ENCODE data around the gene KSR2.

The KSR2 gene

DNA sequence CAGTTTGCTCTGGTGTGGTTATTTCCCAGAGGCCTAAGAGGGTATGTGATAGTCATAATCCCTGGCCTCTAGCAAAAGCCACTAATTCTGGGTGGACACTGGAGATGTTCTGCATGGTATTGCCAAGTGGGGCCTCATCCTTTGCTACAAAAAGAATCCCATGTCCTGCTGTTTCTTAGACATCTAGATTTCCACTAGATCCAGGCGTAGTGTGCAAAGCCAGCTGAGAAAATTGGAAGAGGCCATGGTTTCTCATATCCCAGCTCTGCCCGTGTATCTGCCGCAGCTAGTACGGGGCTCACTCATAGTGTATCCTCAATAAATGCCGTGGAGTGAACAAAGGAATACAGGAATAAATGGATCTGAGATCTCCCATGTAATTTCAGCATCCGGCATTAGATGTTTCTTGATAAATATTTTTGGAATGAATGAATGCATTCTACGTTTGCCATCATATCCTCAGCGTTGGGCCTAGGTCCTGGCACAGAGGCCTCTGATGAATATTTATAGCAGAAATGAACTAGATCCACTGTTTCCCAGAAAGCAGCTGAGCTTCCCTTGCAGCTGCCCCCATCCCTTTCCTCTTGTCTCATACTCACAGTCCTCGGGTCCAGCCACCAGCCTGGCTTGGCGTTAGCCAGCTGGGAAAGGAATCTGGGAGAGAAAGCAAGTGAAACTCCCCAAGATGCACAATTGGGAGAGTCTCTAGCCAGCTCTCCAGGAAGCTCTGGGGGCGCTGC is 531.1 kb downstream of the KSR2 start:
- no peak for DNase-seq

DNA sequence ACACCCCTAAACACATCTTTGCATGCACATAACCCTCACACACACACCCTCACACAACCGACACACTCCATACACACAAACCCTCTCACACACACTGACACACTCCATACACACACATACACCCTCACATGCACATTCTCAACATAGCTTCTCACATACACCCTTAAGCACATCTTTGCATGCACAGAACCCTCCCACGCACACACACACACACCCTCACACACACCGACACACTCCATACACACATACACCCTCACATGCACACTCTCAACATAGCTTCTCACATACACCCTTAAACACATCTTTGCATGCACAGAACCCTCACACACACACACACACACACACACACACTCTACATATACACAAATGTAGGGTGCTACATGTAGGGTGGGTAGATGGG is 534.9 kb downstream of the KSR2 start:
- no peak for DNase-seq

DNA sequence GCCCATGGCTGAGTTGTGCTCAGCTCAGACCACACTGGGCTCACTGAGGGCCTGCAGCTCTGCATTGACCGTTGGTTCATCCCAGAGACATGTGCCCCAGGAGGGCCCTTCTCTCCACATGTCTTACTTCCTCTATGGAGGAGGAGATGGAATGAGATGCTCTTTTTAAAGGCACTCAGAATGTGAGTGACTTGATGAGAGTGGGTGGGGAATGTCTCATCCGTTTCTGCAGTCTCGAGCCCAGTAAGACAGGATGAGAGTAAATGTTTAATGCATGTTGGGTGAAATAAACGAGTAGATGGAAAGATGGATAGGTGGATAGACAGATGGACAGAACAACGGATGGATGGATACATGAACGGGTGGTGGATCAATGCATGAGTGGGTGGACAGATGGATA is 538.5 kb downstream of the KSR2 start:
- no peak for DNase-seq

DNA sequence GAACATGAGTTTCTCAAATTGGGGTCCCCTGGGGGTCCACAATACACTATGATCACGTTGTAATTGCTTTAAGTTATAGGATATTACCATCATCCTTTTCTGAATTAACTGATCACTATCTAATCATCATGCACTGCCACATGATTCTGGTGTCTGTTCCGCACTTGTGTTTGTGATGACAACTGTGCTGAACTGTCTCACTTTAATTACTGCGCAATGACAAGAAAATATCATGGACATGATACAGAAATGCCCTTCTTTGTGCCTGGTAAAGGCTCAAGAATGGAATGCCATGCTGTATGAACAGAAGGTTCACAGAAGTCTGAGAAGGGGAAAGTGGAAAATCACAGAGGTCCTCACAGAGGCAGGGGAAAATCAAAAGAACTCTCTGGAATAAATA is 541.6 kb downstream of the KSR2 start:
- DNase-seq = no peak

DNA sequence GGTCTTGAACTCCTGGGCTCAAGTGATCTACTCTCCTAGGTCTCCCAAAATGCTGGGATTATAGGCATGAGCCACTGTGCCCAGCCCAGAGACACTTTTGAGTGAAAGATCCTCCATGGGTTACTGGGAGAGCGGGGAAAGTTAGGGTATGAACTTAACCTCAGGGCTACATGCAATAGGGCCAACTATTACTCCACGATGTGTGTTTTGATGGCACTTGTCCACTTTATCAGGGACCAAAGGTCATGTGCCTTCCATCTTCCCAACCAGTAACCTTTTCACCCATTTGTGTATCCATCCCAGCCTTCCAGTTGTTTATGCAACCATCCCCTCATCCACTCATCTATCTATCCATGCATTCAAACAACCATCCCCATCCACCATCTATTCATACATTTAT is 546.8 kb downstream of the KSR2 start:
- DNase-seq = no peak

DNA sequence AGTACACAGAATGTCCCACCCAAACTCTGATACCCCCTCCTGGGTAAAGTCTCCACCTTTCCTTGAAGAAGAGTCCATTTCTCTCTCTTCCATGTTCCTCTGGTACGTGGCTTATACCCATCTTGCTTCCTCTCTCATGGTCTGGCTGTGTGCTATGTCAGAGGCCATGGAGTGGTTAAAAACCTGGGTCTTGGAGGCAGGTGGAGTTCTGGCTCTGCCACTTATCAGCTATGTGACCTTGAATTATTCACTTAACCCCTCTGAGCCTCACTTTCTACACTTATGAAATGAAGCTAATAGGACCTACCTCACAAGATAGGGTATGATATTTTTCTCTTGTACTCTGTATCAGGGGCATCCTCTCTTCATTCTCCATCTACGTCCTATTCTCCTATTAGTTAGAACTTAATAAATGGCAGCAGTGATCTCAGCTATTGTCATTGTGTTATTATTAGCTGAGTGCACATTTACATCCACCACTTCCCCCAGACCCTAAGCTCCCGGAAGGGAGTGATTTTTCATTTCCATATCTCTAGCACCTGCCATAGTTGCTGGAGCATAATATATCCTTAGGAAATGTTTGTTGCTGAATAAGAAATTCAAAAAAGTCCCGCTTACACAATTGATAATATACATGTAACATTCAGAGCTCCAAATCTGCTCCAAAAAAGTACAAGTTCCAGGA is 547.6 kb downstream of the KSR2 start:
- DNase-seq = no peak

DNA sequence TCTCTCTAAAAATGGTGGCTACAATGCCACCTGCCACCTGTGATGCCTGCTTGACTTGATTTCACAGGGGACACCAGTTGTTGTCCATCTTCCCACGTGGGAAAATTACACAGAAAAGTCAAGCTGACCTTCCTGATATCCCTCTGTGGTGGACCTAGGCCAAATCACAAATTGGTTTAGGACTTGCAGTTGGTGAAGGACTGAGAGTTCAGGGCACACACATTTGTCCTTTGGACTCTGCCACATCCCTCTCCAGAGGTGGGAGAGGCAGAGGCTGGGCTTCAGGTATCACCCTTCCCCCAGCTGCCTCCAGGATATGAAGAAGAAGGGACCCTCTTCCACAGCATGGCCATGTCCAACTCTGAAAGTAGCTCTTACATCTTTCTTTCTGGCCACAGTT is 551.8 kb downstream of the KSR2 start:
- DNase-seq = no peak

DNA sequence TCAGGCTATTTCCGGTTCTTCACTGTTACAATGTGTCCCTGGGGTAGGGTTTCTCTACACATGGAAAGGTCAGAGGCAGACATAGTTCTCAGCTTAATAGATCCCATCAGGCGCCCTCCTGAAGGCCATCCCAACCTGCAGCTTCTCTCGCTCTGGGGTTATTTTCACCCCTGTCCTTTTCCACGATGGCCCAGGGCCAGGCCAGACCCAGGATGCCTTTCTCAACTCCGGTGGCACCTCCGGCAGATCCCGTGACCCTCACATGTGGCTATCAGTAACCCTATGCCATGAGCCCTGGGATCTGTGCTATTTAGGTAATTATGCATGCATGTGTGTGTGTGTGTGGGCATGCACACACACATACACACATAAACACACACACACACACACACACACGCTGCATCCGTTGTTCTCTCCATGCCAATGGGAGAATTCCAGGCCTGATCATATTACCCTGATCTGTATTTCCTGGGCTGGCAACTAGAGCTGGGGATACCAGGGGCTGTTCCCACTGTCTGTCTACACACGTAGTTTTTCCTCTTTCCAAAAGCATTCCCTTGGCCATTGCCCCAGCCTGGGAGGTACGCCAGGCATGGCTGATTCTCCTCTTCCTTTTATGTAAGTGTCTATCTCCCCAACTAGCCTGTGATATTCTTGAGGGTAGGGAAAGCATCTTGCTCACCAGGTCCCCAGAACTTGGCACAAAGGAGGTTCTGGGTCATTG is 556.2 kb downstream of the KSR2 start:
- no peak for DNase-seq

DNA sequence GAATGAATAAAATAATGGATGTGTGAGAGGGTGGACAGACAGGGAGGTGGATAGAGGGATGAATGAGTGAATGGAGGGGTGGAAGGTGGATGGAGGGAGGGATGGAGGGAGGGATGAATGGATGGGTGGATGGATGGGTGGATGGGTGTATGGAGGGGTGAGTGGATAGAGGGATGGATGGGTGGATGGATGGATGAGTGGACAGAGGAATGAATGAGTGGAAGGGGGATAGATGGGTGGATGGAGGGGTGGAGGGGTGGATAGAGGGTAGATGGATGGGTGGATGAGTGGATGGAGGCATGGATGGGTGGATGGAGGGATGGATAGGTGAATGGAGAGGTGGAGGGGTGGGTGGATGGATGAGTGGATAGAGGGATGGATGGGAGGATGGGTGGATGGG is 559.5 kb downstream of the KSR2 start:
- no peak for DNase-seq

DNA sequence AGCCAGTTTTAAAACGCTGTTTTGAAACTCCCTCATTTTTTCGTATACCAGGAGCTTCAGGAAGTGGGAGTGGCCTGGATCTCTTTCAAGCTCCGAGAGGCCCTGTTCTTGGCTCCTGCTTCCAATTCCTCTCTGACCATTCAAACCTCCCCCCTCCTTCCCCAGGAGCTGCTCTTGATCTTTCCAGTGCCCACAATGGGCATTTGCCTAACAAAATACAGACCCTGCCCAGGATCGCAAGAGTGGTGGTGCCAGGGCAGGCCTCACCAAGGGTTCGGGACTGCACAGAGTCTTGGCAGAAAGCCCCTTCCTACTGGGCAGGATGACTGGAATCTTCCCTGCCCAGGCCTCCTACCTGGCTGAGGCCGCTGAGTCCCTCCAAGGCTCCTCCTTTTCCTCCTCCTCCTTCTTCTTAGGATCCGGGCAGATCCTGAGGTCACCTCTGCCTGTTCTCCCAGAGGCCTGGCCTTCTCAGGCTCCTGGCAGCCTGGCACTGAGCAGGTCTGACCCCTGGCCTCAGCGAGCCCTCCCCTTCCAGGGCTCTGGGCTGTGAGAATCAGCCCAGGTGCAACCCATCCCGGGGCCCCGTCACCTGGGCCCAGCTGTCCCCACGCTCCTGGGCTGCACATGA is 560.5 kb downstream of the KSR2 start:
- DNase-seq = no peak

DNA sequence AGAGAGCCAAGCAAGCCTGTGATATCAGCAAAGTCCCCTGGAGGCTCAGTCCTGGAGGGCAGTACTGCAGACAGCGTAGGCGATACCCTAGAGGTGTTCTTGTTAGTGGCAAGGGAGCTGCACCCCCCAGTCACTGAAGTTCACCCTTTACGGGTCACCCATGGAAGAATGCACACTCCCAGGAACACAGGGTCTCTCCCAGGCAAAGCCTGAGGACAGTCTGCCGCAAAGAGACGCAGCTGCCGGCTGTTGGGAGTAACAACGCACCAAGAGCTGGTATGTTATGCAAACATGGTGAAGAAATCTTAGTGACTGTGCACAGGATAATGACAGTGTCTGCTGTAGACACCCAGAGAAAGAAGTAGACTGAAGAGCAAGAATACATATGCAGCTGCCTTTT is 563.9 kb downstream of the KSR2 start:
- no peak for DNase-seq

DNA sequence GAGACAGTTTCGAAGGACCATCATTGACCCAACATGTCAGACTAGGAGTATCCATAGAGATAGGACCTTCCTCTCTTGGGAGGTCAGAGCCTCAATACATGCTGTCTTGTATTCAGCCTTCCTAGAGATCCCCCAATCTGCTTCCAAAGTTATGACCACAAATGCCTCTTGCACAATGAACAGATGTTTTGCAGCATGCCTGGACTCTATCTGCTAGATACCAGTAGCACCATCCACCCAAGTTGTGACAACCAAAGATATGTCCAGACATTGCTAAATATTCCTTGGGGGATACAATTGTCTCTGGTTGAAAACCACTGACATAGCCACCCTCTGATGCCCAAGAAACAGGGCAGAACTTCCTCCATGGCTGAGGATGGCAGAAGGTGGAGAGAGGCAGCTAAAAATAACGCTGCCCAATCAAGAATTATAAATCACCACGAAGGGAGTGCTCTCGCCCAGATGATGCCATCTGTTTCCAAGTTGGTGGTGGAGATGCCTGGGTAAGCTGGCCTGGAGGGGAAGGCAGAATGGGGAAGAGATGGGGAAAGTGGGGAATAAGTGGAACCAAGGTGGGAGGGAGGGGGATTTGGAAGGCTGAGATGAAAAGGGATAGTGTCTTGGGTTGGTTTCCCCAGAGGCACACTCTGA is 564.5 kb downstream of the KSR2 start:
- DNase-seq = no peak

DNA sequence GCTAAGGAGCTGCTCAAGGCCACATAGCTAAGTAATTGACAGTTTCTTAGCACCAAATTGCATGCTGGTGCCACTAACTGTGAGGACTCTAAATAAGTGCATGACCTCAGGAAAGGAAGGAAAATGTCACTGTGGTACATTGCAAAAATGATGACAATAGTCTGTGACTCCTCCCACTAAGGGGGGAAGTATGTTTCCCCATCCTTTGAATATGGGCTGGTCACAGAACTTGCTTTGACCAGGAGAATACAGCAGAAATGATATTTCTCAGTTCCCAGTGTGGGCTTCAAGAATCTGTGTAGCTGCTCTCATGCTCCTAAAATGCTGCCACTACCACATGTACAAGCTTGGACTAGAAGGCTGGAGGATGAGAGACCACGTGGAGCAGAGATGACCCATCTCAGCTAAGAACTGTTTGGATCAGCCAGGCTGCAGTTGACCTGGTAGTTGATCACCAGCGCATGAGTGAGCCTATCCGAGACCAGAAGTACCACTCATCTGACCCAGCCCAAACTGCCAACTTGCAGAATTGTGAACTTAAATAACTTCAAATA is 565.1 kb downstream of the KSR2 start:
- no peak for DNase-seq
